ENCODE data around the gene ADGRF3.
"Not testable (repeated sequence)": the region's sequence is repeated elsewhere in the genome, so short reads cannot be mapped to it uniquely, and the experiment has no call there.

Gene ADGRF3

GRCh38 chr2:26330604-26331003 lies 16.0 kb downstream of the ADGRF3 start:
- no peak overlapping the region for H3K4me3 ChIP-seq (ENCODE audit: low read length)
- peaks cover 13% of the 10 kb centered on the region for H3K27me3 ChIP-seq (ENCODE audit: control insufficient read depth, insufficient read depth, low read length)
- H3K36me3 ChIP-seq (ENCODE audit: insufficient read depth, low read length), result no peaks in the 10 kb centered on the region
- H3K4me2 ChIP-seq (ENCODE audit: low read length), result no peak overlapping the region
- peaks cover 10% of the 10 kb centered on the region for H3K4me1 ChIP-seq (ENCODE audit: control insufficient read depth, insufficient read depth, low read length)
- no peaks in the 10 kb centered on the region for H3K9me3 ChIP-seq (replicated peaks; ENCODE audit: low read length)
- no peak overlapping the region for H3K9ac ChIP-seq (ENCODE audit: low read depth, low read length)

GRCh38 chr2:26330114-26330549 lies 16.5 kb downstream of the ADGRF3 start:
- Histone ChIP-seq H3K9ac (ENCODE audit: low read depth, low read length) (no peak overlapping the region), H3K4me1 (ENCODE audit: control insufficient read depth, insufficient read depth, low read length) (peaks cover 10% of the 10 kb centered on the region), H3K4me2 (ENCODE audit: low read length) (no peak overlapping the region), H3K27me3 (ENCODE audit: control insufficient read depth, insufficient read depth, low read length) (peaks cover 10% of the 10 kb centered on the region), H3K9me3 (replicated peaks; ENCODE audit: low read length) (no peaks in the 10 kb centered on the region), H3K4me3 (ENCODE audit: low read length) (no peak overlapping the region), H3K36me3 (ENCODE audit: insufficient read depth, low read length) (no peaks in the 10 kb centered on the region)

- H3K36me3 ChIP-seq (ENCODE audit: insufficient read depth, low read length); H3K9me3 ChIP-seq (replicated peaks; ENCODE audit: low read length); H3K4me3 ChIP-seq (ENCODE audit: low read length); H3K9ac ChIP-seq (ENCODE audit: low read depth, low read length); H3K27me3 ChIP-seq (ENCODE audit: control insufficient read depth, insufficient read depth, low read length); H3K4me2 ChIP-seq (ENCODE audit: low read length); H3K4me1 ChIP-seq (ENCODE audit: control insufficient read depth, insufficient read depth, low read length): not testable (repeated sequence)
These were observed 17.5 kb downstream of the ADGRF3 start for GRCh38 chr2:26329083-26329482.

GRCh38 chr2:26327291-26328272 lies 19.0 kb downstream of the ADGRF3 start:
- Histone ChIP-seq H3K9ac (ENCODE audit: low read depth, low read length) (no peak overlapping the region), H3K4me3 (ENCODE audit: low read length) (no peak overlapping the region), H3K9me3 (replicated peaks; ENCODE audit: low read length) (no peaks in the 10 kb centered on the region), H3K4me2 (ENCODE audit: low read length) (no peak overlapping the region), H3K4me1 (ENCODE audit: control insufficient read depth, insufficient read depth, low read length) (peaks cover 10% of the 10 kb centered on the region), H3K27me3 (ENCODE audit: control insufficient read depth, insufficient read depth, low read length) (no peaks in the 10 kb centered on the region), H3K36me3 (ENCODE audit: insufficient read depth, low read length) (no peaks in the 10 kb centered on the region)

GRCh38 chr2:26326514-26326913 lies 20.1 kb downstream of the ADGRF3 start:
- no peaks in the 10 kb centered on the region for H3K9me3 ChIP-seq (replicated peaks; ENCODE audit: low read length)

GRCh38 chr2:26325851-26326250 lies 20.7 kb downstream of the ADGRF3 start:
- Histone ChIP-seq H3K27me3 (ENCODE audit: control insufficient read depth, insufficient read depth, low read length) (peaks cover 8% of the 10 kb centered on the region), H3K36me3 (ENCODE audit: insufficient read depth, low read length) (no peaks in the 10 kb centered on the region), H3K4me3 (ENCODE audit: low read length) (no peak overlapping the region), H3K9me3 (replicated peaks; ENCODE audit: low read length) (no peaks in the 10 kb centered on the region), H3K4me2 (ENCODE audit: low read length) (peak overlapping the region; percentile 8), H3K4me1 (ENCODE audit: control insufficient read depth, insufficient read depth, low read length) (peaks cover 10% of the 10 kb centered on the region), H3K9ac (ENCODE audit: low read depth, low read length) (no peak overlapping the region)

More at GRCh38 chr2:26326514-26326913, 20.1 kb downstream of the ADGRF3 start:
- Histone ChIP-seq H3K4me1 (ENCODE audit: control insufficient read depth, insufficient read depth, low read length) (peaks cover 10% of the 10 kb centered on the region), H3K36me3 (ENCODE audit: insufficient read depth, low read length) (no peaks in the 10 kb centered on the region), H3K4me3 (ENCODE audit: low read length) (no peak overlapping the region), H3K27me3 (ENCODE audit: control insufficient read depth, insufficient read depth, low read length) (peaks cover 2% of the 10 kb centered on the region), H3K9ac (ENCODE audit: low read depth, low read length) (no peak overlapping the region), H3K4me2 (ENCODE audit: low read length) (peak overlapping the region; percentile 8)

GRCh38 chr2:26324903-26325302 lies 21.7 kb downstream of the ADGRF3 start:
- peaks cover 8% of the 10 kb centered on the region for H3K27me3 ChIP-seq (ENCODE audit: control insufficient read depth, insufficient read depth, low read length)
- no peak overlapping the region for H3K4me2 ChIP-seq (ENCODE audit: low read length)
- no peak overlapping the region for H3K4me3 ChIP-seq (ENCODE audit: low read length)
- peaks cover 6% of the 10 kb centered on the region for H3K4me1 ChIP-seq (ENCODE audit: control insufficient read depth, insufficient read depth, low read length)
- no peaks in the 10 kb centered on the region for H3K36me3 ChIP-seq (ENCODE audit: insufficient read depth, low read length)
- H3K9ac ChIP-seq (ENCODE audit: low read depth, low read length), result no peak overlapping the region
- no peaks in the 10 kb centered on the region for H3K9me3 ChIP-seq (replicated peaks; ENCODE audit: low read length)

- H3K4me3 ChIP-seq (ENCODE audit: low read length); H3K36me3 ChIP-seq (ENCODE audit: insufficient read depth, low read length); H3K9ac ChIP-seq (ENCODE audit: low read depth, low read length); H3K27me3 ChIP-seq (ENCODE audit: control insufficient read depth, insufficient read depth, low read length); H3K4me2 ChIP-seq (ENCODE audit: low read length); H3K9me3 ChIP-seq (replicated peaks; ENCODE audit: low read length); H3K4me1 ChIP-seq (ENCODE audit: control insufficient read depth, insufficient read depth, low read length): not testable (repeated sequence)
These were observed 22.1 kb downstream of the ADGRF3 start for GRCh38 chr2:26324479-26324878.

GRCh38 chr2:26318950-26319349 lies 27.6 kb downstream of the ADGRF3 start:
- Histone ChIP-seq H3K4me1 (ENCODE audit: control insufficient read depth, insufficient read depth, low read length) (no peaks in the 10 kb centered on the region), H3K36me3 (ENCODE audit: insufficient read depth, low read length) (no peaks in the 10 kb centered on the region), H3K4me2 (ENCODE audit: low read length) (no peak overlapping the region), H3K9me3 (replicated peaks; ENCODE audit: low read length) (no peaks in the 10 kb centered on the region), H3K27me3 (ENCODE audit: control insufficient read depth, insufficient read depth, low read length) (peaks cover 45% of the 10 kb centered on the region), H3K4me3 (ENCODE audit: low read length) (no peak overlapping the region), H3K9ac (ENCODE audit: low read depth, low read length) (no peak overlapping the region)

GRCh38 chr2:26317377-26318105 lies 29.0 kb downstream of the ADGRF3 start:
- Histone ChIP-seq H3K36me3 (ENCODE audit: insufficient read depth, low read length) (no peaks in the 10 kb centered on the region), H3K9me3 (replicated peaks; ENCODE audit: low read length) (no peaks in the 10 kb centered on the region), H3K9ac (ENCODE audit: low read depth, low read length) (no peak overlapping the region), H3K4me2 (ENCODE audit: low read length) (no peak overlapping the region), H3K27me3 (ENCODE audit: control insufficient read depth, insufficient read depth, low read length) (peaks cover 45% of the 10 kb centered on the region), H3K4me3 (ENCODE audit: low read length) (no peak overlapping the region), H3K4me1 (ENCODE audit: control insufficient read depth, insufficient read depth, low read length) (no peaks in the 10 kb centered on the region)

- H3K27me3 ChIP-seq (ENCODE audit: control insufficient read depth, insufficient read depth, low read length), result peaks cover 46% of the 10 kb centered on the region
- no peak overlapping the region for H3K4me3 ChIP-seq (ENCODE audit: low read length)
- no peak overlapping the region for H3K4me2 ChIP-seq (ENCODE audit: low read length)
These were observed 29.7 kb downstream of the ADGRF3 start for GRCh38 chr2:26316845-26317244.

More at GRCh38 chr2:26316845-26317244, 29.7 kb downstream of the ADGRF3 start:
- Histone ChIP-seq H3K9me3 (replicated peaks; ENCODE audit: low read length) (no peaks in the 10 kb centered on the region), H3K36me3 (ENCODE audit: insufficient read depth, low read length) (no peaks in the 10 kb centered on the region), H3K4me1 (ENCODE audit: control insufficient read depth, insufficient read depth, low read length) (no peaks in the 10 kb centered on the region), H3K9ac (ENCODE audit: low read depth, low read length) (no peak overlapping the region)

Data from skeletal muscle satellite cell (primary cell).